GM18870 (cell line): Measurements from ENCODE around the gene TFEB.

Source experiments
- ATAC-seq: cut with Tn5 transposase; IDR thresholded peaks from one replicate; pipeline ENCODE4 v1.9.1; 2021; ENCODE audit warnings: moderate library complexity; ENCODE audit not compliant: unreplicated experiment

TFEB gene

DNA sequence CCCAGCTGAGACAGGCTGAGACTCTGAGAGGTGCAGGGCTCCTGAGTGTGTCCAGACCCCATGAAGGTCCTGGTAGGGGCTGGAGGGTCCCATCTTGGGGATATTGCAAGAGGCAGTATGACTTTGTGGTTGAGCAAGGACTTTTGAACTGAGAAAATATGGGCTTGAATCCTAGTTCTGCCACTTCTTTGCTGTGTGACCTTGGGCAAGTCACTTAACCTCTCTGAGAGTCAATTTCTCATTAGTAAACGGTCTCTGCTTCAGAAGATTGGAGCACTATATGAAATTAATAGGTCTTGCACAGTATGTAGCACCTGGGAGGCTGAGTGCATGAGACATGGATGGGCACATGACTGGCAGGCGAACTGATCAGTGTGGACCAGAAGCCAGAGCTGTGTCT, 42.7 kb downstream of the TFEB start:
- no peak for ATAC-seq

DNA sequence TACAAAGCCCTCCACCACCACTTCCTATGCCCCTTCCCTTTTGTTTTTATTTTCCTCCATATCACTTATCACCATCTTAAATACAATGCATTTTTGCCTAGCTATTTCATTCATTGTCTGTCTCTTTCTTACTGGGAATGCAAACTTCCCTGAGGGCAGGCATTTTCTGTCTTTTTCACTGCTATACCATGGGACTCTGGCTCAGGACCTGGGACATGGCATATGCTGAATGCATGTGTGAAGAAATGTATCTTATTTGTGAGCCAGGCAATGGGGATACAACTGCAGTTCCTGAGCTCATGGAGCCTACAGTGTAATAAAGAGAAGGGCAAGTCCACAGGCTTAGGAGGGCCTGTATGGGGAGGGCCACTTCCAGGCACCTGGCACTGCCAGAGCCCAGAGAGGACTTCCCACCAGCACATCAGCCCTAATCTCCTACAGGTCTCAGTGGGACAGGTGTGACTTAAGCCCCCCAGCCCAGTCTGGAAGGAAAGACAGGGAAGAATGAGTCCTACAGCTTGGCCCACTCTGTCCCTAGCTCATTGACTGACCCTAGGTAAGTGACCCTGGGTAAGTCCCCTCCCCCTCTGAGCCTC, 43.2 kb downstream of the TFEB start:
- ATAC-seq = no peak

DNA sequence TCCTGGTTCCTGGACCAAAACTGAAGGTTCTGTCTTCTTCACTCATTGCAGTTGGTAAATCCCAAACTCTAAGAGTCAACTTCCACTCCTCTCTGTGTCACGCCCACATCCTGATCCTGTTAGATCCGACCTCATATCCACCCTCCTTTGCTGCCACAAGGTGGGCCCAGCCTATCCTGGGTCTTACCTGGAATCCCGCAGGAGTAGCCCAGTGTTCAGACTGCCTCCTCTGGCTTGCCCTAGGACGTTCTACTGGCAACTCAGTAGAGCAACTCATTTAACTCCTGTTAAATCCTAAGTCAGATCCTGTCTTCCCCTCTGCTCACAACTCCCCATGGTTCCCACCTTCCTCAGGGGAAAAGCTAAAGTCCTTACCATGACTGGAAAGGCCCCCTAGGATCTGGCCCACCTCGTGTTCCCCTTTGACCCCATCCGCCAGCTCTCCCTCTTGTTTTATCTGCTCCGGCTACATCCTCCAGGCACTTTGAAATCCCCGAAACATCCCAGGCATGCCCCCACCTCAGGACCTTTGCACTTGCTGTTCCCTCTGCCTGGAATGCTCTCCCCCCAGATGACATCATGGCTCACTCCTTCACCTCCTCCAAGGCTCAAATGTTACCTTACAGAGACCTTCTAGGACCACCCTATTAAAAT, 43.9 kb downstream of the TFEB start:
- ATAC-seq = no peak

DNA sequence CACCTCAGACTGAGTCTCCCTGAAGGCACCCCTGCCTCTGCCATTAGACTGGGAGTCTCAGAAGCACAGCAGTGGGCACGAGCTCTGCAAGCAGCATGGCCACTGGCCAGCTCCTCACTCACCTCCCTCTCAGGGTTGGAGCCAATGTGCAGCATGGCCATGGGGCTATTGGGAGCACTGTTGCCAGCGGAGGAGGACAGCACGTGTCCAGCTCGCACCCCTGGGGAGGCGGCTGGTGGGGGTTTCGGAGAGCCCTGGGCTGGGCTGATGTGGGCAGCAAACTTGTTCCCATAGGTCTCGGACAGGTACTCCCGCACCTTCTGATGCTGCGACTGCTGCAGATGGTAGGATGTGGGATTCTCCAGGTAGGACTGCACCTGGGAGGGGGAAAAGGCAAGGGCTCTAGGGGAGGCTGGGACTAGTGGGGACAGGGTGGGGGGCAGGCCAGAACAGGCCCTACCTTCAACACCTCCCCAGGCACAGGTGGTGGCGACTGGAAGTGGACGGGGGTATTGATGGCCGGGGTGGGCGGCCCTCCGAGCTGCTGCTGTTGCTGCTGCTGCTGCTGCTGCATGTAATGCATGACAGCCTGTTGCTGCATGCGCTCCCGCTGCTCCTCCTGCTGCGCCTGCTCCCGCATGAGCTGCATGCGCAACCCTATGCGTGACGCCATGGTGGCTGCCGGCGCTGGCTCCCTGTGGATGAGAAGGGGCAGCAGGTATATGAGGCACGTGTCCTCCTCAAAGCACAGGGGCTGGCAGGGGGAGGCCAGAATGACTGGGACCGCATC, 44.7 kb downstream of the TFEB start:
- ATAC-seq = no peak

DNA sequence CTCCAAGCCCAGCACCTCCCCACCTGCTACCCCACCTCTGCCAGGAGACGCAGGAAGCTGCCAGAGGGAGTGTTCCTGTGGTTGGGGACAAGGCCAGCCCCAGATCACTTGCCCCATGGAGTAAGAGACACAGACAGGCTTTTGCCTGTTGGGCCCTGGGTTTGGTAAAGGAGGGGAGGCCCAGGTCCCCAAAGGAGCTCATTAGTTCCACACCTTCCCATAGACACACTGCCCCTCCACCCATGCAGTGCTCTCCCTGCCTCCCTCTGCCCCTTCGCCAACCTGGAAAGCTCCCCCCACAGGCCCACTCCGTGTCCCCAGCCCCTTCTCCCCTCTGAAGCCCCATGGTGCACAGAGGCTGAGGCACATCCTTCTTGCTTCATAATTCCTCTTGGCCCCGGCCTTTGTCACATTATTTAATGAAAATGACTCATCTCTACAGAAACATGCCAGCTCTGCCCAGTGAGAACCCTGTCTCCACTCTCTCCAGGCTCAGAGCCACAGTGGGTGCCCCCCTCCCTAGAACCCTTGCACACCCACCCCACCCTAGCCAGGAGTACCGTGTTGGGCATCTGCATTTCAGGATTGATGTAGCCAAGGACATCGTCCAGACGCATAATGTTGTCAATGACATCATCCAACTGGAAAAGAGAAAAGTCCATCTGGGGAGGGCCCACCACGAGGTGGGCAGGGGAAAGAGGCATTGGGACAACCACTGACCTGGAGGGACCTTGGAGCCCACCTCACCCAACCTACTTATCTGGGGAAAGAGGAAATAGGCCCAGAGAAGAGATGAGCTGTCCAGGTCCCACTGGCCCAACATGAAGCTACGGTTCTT, 46.0 kb downstream of the TFEB start:
- ATAC-seq = no peak

DNA sequence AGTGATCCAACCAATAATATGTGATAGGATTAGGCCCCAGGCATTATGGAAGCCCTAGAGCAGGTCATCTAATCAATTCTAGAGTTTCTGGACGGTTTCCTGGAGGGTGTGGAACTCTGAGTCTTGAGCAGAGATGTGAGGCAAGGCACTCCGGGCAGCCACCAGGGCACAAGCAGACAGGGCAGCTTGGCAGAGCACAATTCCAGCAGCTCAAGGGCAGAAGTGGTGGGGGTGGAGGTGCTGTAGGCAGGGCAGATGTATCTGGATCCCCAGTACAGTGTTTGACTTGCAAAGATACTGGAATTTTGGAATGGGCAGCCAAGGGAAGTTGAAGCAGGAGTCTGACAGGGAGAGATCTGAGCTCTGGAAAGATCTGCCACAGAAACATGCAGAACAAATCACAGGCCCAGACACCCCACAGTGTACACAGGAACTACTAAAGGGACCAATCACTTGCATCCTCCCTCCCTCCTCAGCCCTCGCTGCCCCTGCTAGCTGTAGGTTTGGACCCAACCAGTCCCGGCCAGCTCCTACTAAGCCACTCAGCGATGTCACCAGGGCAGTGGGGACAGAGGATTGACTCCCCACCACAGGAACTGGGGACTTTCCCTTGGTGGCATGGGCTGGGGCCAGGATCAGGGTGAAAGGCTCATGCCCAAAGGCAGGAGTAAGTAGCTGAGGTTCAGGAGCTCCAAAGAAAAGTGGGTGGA, 47.0 kb downstream of the TFEB start:
- no peak for ATAC-seq

DNA sequence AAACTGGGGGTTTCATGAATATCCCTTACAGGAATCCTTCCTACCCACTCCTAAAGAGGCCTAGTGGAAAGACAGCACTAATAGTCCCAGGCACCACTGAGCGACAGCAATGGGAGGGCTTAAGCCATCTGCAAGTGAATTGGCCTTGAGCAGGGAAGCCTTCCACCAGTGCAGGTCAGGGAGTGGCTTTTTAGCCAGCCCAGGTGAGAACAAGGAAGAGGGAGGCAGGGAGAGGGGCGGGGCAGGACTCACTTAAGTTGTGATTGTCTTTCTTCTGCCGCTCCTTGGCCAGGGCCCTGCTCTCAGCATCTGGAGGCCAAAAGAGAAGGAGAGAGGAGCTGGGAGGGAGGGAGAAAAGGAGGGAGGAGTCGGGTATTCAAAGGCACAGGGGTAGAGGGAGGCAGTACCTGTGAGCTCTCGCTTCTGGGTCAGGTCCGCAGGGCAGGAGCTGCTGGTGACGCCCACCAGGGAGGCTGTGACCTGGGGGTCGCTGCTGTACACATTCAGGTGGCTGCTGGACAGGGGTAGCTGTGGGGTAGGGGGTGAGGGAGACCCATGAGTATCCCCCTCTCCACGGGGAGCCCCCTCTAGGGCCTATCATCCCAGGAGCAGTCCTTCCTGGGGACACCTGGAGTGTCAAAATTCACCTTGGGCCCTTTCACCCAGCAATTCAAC, 47.8 kb downstream of the TFEB start:
- ATAC-seq = no peak

DNA sequence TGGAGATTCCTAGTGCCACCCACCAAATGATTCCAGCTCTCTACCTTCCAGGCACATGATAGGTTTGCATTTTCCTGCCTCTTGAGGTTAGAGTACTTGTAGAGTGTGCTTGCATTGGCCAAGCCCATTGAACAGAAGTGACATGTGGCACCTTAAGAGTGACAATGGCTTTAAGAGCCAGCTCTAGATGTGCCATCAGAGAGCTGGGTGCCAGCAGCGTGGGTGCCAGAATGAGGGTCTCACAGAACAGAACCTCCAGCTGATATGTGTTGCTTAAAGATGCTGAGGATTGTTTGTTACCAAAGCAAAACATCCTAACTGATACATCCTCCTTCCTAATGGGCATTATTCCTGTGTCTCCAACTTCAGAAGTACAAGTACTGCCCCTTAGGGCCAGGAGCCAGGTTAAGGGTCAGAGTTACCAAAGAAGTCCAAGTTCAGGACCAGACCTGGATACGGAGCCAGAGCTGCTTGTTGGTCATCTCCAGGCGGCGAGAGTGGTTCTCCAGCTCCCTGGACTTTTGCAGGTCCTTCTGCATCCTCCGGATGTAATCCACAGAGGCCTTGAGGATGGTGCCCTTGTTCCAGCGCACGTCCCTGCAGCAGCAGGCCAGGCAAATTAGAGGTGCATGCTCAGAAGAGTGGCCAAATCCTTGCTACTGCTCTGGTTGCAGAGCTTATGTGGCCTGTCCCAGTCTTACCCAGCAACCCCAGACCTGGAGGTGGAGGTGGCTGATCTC, 49.6 kb downstream of the TFEB start:
- no peak for ATAC-seq

DNA sequence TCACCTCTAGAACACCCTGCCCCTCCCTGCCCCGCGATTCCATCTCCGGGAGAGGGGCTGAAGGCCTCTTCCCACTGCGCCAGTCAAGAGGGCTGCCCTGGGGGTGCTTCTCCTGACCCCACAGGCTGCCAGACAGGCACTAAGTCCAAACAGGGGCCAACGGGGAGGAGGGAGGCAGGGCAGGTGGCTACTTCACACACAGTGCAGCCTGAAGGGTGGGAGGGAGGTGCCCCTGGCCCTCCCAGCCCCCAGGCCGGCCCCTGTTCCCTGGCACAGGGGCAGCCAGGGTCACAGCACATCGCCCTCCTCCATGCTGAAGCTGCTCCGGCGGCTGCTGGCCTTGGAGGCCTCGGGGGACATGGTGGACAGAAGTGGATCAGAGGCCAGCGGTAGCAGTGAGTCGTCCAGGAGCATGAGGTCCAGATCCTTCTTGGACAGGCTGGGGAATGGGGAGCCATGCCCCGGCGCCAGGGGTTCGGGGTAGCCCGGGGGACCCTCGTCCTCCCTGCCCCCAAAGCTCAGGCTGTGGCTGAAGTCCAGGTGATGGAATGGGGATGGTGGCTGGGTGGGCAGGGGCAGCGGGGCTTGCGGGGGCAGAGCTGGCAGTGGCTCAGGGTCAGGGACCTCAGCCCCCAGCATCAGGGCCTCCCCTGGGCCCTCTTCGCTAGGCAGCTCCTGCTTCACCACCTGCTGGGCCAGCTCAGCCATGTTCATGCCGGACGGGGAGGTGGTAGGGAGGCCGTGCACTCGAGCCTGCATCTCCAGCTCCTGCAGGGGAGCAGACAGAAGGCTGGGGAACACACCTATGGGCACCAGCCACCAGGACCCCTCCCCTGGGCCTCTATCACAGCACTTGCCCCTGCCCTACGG, 50.9 kb downstream of the TFEB start:
- no peak for ATAC-seq

DNA sequence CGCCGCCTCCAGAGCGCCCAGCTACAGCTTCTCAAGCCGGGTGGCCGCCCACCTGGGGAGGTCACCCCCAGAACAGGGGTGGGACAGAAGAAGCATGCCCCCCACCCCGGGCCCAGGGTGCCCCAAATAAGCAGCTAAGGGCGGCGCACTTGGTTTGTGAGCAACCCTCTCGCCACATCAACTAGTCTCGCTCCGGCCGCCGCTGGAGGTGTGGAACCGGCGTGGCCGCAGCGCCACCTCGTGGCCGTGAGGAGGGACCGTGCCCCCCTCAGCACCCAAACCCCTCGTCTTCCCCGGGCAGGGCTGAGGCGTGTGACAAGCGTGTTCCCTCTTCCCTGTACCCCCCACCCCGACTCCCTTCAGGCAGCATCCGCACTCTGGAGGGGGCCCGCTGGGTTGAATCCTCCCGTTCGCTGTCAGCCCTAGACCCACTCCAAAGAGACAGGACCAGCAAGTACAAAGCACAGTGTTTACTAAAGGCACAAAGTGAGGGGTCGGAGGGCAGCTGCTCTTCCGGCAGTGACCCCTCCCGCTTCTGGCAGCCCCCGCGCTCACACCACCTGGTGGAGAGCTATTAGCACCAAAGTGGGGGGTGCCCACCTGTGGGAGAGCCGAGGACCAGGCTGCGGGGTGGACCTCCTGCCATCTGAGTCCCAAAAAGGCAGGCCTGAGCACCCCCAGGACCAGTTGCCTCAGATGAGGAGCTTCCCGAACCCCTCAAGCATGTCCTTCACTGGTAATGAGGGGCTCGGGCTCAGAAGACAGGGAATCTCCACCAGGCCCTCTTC, 51.7 kb downstream of the TFEB start:
- ATAC-seq = no peak

DNA sequence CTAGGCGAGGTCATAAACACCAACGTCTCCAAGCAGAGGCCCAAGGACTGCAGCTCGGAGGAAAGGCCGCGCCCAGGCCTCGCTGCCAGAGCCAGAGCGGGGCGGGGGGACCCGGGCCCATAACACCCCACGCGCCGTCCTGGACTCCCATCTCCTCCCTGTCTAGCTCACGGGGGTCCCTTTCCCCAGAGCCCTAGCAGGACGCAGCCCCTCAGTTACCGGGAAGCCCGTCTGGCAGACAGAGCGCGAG, 52.2 kb downstream of the TFEB start:
- ATAC-seq = no peak

DNA sequence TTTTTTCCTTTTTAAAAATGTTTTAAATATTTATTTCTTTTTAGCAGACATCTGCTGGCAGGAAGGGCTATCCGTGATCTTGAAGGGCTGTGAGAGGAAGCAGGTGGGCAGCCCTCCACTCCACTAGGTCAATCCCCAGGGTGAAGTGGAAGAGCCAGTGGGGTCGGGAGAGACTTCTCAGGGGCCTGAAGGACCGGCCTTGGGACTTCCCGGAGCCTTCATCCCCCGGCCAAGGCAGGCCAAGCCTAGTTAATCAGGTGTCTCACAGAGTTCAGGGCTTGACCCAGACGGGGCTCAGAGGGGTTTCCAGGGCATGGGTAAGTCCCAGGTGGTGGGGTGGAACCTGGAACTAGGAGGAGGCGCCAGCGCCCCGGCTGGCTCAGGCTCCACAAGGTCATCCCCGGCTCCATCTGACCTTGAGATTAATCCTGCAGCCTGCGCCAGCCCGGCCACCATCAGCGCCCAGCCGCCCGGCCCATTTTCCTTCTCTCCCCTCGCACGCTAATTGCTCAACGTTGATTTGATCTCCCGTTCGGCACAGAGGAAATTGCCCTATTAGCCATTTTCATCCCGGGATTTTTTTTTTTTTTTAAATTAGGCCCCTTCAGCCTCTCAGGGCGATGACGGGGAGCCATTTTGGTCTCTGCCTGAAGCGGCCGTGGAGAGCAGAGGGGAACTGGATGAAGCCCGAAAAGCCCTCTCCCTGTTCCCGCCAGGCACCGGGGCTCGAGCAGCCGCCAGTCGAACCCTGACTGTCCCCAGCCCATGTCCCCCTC, 52.7 kb downstream of the TFEB start:
- no peak for ATAC-seq

DNA sequence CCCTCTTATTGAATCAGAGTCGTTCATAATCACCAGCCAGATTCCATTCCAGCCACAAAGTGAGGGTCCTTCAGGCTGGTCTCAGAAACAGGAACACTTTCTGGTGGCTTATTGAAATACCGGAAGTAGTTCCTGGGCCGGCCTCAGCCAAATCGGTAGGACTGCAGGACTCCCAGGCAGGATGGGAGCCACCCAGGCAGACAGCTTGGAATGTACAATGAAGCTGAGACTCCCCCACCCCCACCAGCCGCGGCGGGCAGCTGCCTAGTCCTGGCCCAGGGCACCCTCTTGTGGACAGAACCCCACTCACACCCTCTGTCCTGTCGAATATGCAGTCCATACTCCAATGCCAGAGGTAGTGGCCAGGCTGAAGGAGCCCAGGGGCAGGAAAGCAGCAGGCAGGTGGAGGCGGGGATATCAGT, 53.3 kb downstream of the TFEB start:
- ATAC-seq = no peak

DNA sequence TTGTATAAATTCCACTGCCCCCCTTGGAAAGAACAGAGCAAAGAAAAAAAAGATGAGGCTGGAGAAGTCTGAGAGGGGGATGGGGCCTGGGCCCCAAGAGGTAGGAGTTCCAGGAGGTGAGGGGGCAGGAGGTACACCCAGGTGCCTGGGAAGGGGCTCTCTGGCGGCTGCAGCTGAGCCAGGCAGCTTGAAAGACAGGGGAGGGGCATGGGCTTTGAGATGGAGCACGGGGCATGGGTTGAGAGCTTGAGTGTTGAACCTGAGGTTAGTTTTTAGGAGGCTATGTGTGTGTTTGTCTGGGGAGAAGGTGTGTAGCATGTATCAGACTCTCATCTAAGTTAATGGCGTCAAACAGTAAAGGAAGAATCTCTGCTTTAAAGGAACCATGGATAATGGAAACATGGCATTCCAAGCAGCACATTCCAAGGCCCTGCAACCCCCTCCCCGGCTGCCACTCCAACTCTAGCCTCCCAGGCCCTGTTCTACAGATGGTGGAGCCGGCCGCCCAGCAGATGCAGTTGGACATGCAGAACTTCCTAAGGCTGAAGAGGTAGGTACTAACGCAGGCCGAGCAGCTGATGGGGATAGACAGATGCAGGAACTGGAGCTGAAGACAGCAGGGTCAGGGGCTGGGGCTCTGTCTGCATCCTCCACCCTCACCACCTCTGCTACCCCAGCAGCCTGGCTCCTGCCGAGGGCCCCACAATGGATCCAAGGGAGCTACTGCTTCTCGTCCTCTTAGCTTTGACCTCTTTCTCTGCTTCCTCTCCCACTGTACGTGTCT, 55.0 kb downstream of the TFEB start:
- no peak for ATAC-seq

DNA sequence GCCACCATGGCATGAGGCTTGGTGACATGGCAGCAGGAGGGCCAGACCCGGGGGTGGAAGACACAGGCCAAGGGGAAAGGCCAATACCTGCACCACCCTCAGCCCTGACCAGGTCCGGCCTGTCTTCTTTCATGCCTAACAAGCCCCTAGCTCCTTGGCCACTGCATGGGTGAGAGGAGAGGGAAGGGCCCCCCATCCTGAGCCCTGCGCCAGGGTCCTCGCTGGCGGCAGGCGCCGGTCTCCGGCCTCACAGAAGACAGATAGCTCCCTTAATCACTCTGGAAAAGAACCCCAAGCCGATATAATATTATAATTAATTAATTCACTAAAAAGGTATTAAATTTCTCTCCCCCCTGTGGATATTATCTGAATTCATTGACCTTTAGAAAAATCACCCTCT, 55.7 kb downstream of the TFEB start:
- ATAC-seq = no peak

DNA sequence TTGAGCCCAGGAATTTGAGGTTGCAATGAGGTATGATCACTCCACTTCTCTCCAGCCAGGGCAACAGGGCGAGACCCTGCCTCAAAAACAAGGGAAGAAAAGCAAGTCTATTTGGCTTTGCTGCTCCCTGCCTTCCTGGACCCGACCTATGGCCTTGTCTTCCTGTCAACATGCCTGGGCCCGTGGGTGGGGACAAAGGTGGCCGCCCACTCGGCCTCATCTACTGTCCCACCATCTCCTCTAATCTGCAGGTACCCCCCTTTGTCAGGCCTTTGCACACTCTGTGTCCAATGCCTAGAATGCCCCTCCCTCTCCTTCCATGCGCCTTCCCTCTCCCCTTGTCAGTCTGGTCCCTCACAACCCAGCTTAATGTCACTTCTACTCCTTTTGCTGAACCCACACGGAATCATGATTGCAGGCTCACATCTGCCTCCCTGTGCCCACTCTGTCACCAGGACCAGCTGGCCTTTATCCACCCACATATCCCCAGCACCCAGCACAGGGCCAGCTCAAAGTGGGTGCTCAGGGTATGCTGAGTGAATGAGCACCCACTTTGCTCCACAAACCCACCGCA, 56.8 kb downstream of the TFEB start:
- no peak for ATAC-seq
